ENCODE results near the gene CLOCK. TPM values are rescaled to one million over a fixed set of nuclear protein-coding genes. Genes with fewer than 3 reads are reported as not detected.

The CLOCK gene
- total and polyA plus RNA-seq, 9 of the 15 experiments (the other 6 are each of a cell fraction or from before 2014, with no cell fraction given), result 3.7 to 14.4 (median 9.4) TPM

- TF ChIP-seq HDAC2 (IDR thresholded peaks at IDR 0.05) (peak; percentile 74), RBM17 (IDR thresholded peaks at IDR 0.05; ENCODE audit: borderline replicate concordance, low read depth, low read length) (no peak), MCM2 (IDR thresholded peaks at IDR 0.05; ENCODE audit: low read depth) (no peak), EHMT2 (IDR thresholded peaks at IDR 0.05) (no peak), ZBTB17 (CRISPR knock-in tag; IDR thresholded peaks at IDR 0.05) (peak; percentile 58; the same call in 1 of the 2 replicates), ZNF347 (CRISPR knock-in tag; IDR thresholded peaks at IDR 0.05; ENCODE audit: low read depth) (no peak), SETDB1 (IDR thresholded peaks at IDR 0.05; ENCODE audit: low read length) (no peak)
Observed at GRCh38 chr4:55395529-55396307, 151.0 kb downstream of the CLOCK start, which contains the start of gene TMEM165 (continued).

DNA sequence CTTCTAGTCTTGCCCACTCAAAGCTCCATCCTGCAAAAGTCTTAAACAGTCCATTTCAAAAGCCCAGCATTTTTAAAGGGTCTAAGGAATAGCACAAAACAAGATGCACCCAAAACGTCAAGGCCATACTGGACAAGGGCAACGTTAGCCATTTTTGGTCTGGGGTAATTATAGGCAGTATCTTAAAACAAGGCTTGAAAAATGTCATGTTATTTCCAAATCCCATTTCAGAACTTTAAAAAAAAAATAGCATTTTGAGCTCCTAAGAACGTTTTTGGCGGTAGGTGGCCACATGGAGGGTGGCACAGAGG, 151.5 kb downstream of the CLOCK start:
- 2% methylated on average over 4 of the region's 4 CpGs for WGBS (ENCODE audit: insufficient coverage, low coverage, missing lambda C conversion rate)
- in situ Hi-C loops (cut with MboI) (no loop called here), intact Hi-C loops (cut with micrococcal nuclease) (loop anchor here (1.0 to 5.0 kb wide), 2 partner anchors 49 to 237 kb away; partner anchors contain the start of gene SRD5A3)
- Histone ChIP-seq H3K27ac (ENCODE audit: extremely low read depth, low read depth, low read length) (peak overlapping the region; percentile 90), H3K9ac (ENCODE audit: insufficient read depth in 1 of 2, low read depth in 2 of 2, low read length in 2 of 2) (peak overlapping the region; percentile 92 to 95), H4K20me1 (replicated peaks; ENCODE audit: control insufficient read depth, insufficient read depth, low read length) (peaks cover 27% of the 10 kb centered on the region), H3K4me3 (peak overlapping the region; percentile 97), H3K36me3 (ENCODE audit: control insufficient read depth, insufficient read depth, low read length) (peaks cover 28% of the 10 kb centered on the region), H3K4me1 (replicated peaks in 1 of 2; ENCODE audit: control insufficient read depth in 2 of 2, insufficient read depth in 2 of 2, low read length in 2 of 2) (peaks cover 16 to 31% of the 10 kb centered on the region in 2 experiments; a peak in 4 of 5 replicates), H3K9me3 (replicated peaks; ENCODE audit: control insufficient read depth, insufficient read depth, low read depth, low read length) (no peaks in the 10 kb centered on the region), H3K9me1 (ENCODE audit: control insufficient read depth, insufficient read depth, low read length) (peaks cover 3% of the 10 kb centered on the region), H2AFZ (ENCODE audit: low read depth, low read length) (peak overlapping the region; percentile 96), H3K79me2 (ENCODE audit: control insufficient read depth, insufficient read depth, low read length) (peaks cover 52% of the 10 kb centered on the region), H3K27me3 (ENCODE audit: control insufficient read depth in 2 of 2, insufficient read depth in 2 of 2, low read length in 2 of 2) (no peaks in the 10 kb centered on the region), H3K4me2 (ENCODE audit: insufficient read depth, low read length) (peak overlapping the region; percentile 93)
- TSS peak; percentile 87 for BruUV-seq (replicated peaks)
- ChIA-PET CTCF (ENCODE audit: low intra/inter-chr PET ratio) (no interaction called here), POLR2A (interaction anchor here (0.6 to 3.4 kb wide), 10 partner anchors 9 to 825 kb away, joined by 3 to 23 read pairs (median 4); partner anchors contain the start of genes CEP135 and SRD5A3)
- ATAC-seq (no peak), FAIRE-seq (peak; percentile 65), DNase-seq (ENCODE audit: extremely low read depth in 1 of 4, low spot score in 3 of 4) (no peak)
- TF ChIP-seq, protein P1, sequence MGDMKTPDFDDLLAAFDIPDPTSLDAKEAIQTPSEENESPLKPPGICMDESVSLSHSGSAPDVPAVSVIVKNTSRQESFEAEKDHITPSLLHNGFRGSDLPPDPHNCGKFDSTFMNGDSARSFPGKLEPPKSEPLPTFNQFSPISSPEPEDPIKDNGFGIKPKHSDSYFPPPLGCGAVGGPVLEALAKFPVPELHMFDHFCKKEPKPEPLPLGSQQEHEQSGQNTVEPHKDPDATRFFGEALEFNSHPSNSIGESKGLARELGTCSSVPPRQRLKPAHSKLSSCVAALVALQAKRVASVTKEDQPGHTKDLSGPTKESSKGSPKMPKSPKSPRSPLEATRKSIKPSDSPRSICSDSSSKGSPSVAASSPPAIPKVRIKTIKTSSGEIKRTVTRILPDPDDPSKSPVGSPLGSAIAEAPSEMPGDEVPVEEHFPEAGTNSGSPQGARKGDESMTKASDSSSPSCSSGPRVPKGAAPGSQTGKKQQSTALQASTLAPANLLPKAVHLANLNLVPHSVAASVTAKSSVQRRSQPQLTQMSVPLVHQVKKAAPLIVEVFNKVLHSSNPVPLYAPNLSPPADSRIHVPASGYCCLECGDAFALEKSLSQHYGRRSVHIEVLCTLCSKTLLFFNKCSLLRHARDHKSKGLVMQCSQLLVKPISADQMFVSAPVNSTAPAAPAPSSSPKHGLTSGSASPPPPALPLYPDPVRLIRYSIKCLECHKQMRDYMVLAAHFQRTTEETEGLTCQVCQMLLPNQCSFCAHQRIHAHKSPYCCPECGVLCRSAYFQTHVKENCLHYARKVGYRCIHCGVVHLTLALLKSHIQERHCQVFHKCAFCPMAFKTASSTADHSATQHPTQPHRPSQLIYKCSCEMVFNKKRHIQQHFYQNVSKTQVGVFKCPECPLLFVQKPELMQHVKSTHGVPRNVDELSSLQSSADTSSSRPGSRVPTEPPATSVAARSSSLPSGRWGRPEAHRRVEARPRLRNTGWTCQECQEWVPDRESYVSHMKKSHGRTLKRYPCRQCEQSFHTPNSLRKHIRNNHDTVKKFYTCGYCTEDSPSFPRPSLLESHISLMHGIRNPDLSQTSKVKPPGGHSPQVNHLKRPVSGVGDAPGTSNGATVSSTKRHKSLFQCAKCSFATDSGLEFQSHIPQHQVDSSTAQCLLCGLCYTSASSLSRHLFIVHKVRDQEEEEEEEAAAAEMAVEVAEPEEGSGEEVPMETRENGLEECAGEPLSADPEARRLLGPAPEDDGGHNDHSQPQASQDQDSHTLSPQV (IDR thresholded peaks at IDR 0.05), result peak; percentile 89
- TF ChIP-seq NUFIP1 (IDR thresholded peaks at IDR 0.05; ENCODE audit: partially characterized antibody), result no peak
- 0 out of 2 replicates have a peak, but pooled peaks have one; percentile 15 for TF ChIP-seq LEF1 (IDR thresholded peaks at IDR 0.05)
- TF ChIP-seq ETS2 (tag; IDR thresholded peaks at IDR 0.05; ENCODE audit: borderline replicate concordance, poor library complexity, severe bottlenecking), result no peak
- no peak for TF ChIP-seq HDAC8 (tag; IDR thresholded peaks at IDR 0.05)
- no peak for TF ChIP-seq ZNF57 (CRISPR knock-in tag; IDR thresholded peaks at IDR 0.05)

Measured in K562 (cell line).